ENCODE measurements around the gene ADAP1. TPM values are rescaled to one million over a fixed set of nuclear protein-coding genes. Genes with fewer than 3 reads are reported as not detected.
"Not testable (repeated sequence)": the region's sequence is repeated elsewhere in the genome, so short reads cannot be mapped to it uniquely, and the experiment has no call there.

The ADAP1 gene
- total RNA-seq, 1 experiment from 2014 or later, result 34.0 TPM

DNA sequence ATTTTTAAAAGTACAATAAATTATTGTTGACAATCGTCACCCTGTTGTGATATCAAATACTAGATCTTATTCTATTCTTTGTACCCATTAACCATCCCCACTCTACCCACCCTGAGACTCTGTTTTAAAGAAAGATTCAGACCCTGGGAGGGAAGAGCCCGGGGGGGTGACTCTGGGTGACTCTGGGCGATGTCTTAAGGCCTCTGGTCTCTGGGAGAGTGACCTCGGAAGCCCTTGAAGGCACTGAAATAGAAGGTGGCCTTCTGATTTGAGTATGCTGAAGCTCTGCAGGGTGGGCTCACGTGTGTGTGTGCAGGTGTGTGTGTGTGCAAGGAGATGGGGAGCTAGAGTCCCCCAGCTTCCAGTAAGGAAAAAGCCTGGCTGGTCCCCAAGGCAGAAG, 9.7 kb downstream of the ADAP1 start (continued):
- TF ChIP-seq YY1 (IDR thresholded peaks at IDR 0.05; ENCODE audit: extremely low read depth, insufficient replicate concordance, low read depth, low read length) (no peak), CEBPB (IDR thresholded peaks at IDR 0.05; ENCODE audit: low read depth) (no peak), POLR2AphosphoS5 (IDR thresholded peaks at IDR 0.05; ENCODE audit: low read depth, low read length) (no peak), SIN3A (IDR thresholded peaks at IDR 0.05; ENCODE audit: low read depth) (no peak)
- TF ChIP-seq, protein P1, sequence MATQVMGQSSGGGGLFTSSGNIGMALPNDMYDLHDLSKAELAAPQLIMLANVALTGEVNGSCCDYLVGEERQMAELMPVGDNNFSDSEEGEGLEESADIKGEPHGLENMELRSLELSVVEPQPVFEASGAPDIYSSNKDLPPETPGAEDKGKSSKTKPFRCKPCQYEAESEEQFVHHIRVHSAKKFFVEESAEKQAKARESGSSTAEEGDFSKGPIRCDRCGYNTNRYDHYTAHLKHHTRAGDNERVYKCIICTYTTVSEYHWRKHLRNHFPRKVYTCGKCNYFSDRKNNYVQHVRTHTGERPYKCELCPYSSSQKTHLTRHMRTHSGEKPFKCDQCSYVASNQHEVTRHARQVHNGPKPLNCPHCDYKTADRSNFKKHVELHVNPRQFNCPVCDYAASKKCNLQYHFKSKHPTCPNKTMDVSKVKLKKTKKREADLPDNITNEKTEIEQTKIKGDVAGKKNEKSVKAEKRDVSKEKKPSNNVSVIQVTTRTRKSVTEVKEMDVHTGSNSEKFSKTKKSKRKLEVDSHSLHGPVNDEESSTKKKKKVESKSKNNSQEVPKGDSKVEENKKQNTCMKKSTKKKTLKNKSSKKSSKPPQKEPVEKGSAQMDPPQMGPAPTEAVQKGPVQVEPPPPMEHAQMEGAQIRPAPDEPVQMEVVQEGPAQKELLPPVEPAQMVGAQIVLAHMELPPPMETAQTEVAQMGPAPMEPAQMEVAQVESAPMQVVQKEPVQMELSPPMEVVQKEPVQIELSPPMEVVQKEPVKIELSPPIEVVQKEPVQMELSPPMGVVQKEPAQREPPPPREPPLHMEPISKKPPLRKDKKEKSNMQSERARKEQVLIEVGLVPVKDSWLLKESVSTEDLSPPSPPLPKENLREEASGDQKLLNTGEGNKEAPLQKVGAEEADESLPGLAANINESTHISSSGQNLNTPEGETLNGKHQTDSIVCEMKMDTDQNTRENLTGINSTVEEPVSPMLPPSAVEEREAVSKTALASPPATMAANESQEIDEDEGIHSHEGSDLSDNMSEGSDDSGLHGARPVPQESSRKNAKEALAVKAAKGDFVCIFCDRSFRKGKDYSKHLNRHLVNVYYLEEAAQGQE (IDR thresholded peaks at IDR 0.05; ENCODE audit: low read depth), result no peak

DNA sequence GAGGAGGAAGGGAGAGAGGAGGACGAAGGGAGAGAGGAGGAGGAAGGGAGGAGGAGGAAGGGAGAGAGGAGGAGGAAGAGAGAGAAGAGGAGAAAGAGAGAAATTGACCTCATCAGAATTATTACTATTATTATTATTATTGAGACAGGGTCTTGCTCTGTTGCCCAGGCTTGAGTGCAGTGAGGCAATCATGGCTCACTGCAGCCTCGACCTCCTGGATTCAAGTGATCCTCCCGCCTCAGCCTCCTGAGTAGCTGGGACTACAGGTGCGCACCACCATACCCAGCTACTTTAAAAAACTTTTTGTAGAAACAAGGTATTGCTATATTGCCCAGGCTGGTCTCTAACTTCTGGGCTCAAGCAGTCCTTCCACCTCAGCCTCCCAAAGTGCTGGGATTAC, 10.7 kb downstream of the ADAP1 start:
- H3K27ac ChIP-seq (ENCODE audit: low read depth, low read length); H3K4me2 ChIP-seq (ENCODE audit: low read length); H3K36me3 ChIP-seq (ENCODE audit: control insufficient read depth in 1 of 2, insufficient read depth in 2 of 2, low read length in 2 of 2); ATAC-seq; intact Hi-C loops (cut with micrococcal nuclease); H3K9ac ChIP-seq (ENCODE audit: low read length); H3K9me3 ChIP-seq (ENCODE audit: control insufficient read depth in 1 of 2, insufficient read depth in 1 of 2, low read depth in 1 of 2, low read length in 2 of 2); H3K9me2 ChIP-seq (ENCODE audit: insufficient read depth); POLR2A ChIA-PET; H3K27me3 ChIP-seq (ENCODE audit: insufficient read depth, low read length); DNase-seq (ENCODE audit: low read depth, low spot score); H3K4me3 ChIP-seq (replicated peaks in 1 of 2; ENCODE audit: low read depth in 1 of 2, low read length in 2 of 2); BruUV-seq (replicated peaks); H4K20me1 ChIP-seq (ENCODE audit: insufficient read depth); RAD21 ChIA-PET (ENCODE audit: low non-redundant PET in 1 of 2, low total read pairs in 2 of 2, uncharacterized antibody in 2 of 2, unreplicated experiment in 2 of 2); H2AFZ ChIP-seq (ENCODE audit: low read depth, low read length, poor library complexity, severe bottlenecking); CTCF ChIA-PET: not testable (repeated sequence)
- H3K79me2 ChIP-seq (ENCODE audit: insufficient read depth, low read length), result peaks cover 12% of the 10 kb centered on the region; the same call in 1 of the 2 replicates
- H3K4me1 ChIP-seq (ENCODE audit: control insufficient read depth in 1 of 2, insufficient read depth in 2 of 2, low read length in 2 of 2), result peaks cover 23 to 43% of the 10 kb centered on the region in 2 experiments
